ENCODE results near the gene TAAR6. TPM values are rescaled to one million over a fixed set of nuclear protein-coding genes. Genes with fewer than 3 reads are reported as not detected.

TAAR6 gene
- polyA plus RNA-seq, 1 donor from 2014 or later = not detected

DNA sequence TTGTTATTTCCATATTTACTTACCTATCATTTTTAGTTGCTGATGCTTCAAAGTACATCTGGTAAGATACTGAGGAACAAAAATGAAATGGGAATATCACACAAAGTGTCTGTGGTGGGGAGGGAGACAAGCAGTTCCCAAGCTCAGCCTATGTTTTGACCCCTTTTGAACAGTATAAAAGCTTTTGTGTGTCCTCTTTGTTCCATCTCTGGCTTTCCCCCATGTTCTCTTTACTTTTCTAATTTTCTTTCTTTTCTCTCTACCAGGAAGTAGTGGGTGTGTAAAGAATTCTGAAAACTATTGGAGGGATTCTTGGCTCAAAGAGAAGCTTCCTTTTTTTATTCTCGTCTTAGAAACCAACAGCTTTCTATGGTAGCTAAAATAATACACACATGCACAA is 46.6 kb downstream of the TAAR6 start:
- no peaks in the 10 kb centered on the region for H3K27me3 ChIP-seq (ENCODE audit: insufficient read depth, low read depth, low read length)
- no peak overlapping the region for H2AFZ ChIP-seq (ENCODE audit: low read depth, low read length)
- H3K27ac ChIP-seq (ENCODE audit: low read length) = no peak overlapping the region

More for the DNA sequence above, 46.6 kb downstream of the TAAR6 start:
- no peak overlapping the region for H3K4me3 ChIP-seq (ENCODE audit: low read length)
- H3F3A ChIP-seq (ENCODE audit: insufficient read depth, low read length, poor library complexity, severe bottlenecking) = no peaks in the 10 kb centered on the region
- no peaks in the 10 kb centered on the region for H3K79me2 ChIP-seq (replicated peaks; ENCODE audit: insufficient read depth, low read length)
- H3K9ac ChIP-seq (ENCODE audit: low read length) = no peak overlapping the region
- TF ChIP-seq EZH2 (IDR thresholded peaks at IDR 0.05; ENCODE audit: borderline replicate concordance, insufficient read depth, low read length, poor library complexity, severe bottlenecking) (no peak), TAF1 (IDR thresholded peaks at IDR 0.05; ENCODE audit: low read depth) (no peak), REST (IDR thresholded peaks at IDR 0.05; ENCODE audit: borderline replicate concordance) (no peak), RAD21 (conservative IDR thresholded peaks at IDR 0.05) (no peak), SMC3 (conservative IDR thresholded peaks at IDR 0.05; ENCODE audit: poor library complexity) (no peak), EP300 (conservative IDR thresholded peaks at IDR 0.05; ENCODE audit: poor library complexity, severe bottlenecking) (no peak), MXI1 (conservative IDR thresholded peaks at IDR 0.05; ENCODE audit: poor library complexity, severe bottlenecking) (no peak), POLR2AphosphoS5 (IDR thresholded peaks at IDR 0.05) (no peak)
- TF ChIP-seq, protein P1, sequence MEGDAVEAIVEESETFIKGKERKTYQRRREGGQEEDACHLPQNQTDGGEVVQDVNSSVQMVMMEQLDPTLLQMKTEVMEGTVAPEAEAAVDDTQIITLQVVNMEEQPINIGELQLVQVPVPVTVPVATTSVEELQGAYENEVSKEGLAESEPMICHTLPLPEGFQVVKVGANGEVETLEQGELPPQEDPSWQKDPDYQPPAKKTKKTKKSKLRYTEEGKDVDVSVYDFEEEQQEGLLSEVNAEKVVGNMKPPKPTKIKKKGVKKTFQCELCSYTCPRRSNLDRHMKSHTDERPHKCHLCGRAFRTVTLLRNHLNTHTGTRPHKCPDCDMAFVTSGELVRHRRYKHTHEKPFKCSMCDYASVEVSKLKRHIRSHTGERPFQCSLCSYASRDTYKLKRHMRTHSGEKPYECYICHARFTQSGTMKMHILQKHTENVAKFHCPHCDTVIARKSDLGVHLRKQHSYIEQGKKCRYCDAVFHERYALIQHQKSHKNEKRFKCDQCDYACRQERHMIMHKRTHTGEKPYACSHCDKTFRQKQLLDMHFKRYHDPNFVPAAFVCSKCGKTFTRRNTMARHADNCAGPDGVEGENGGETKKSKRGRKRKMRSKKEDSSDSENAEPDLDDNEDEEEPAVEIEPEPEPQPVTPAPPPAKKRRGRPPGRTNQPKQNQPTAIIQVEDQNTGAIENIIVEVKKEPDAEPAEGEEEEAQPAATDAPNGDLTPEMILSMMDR (IDR thresholded peaks at IDR 0.05; ENCODE audit: poor library complexity, severe bottlenecking) = no peak
- no peak overlapping the region for H3K4me2 ChIP-seq (ENCODE audit: low read length)
- H4K20me1 ChIP-seq (ENCODE audit: insufficient read depth) = no peaks in the 10 kb centered on the region
- no peaks in the 10 kb centered on the region for H3K36me3 ChIP-seq (ENCODE audit: insufficient read depth, low read length)
- H3K9me3 ChIP-seq (ENCODE audit: low read length) = no peaks in the 10 kb centered on the region
- H3K9me2 ChIP-seq (ENCODE audit: insufficient read depth, low read length) = no peaks in the 10 kb centered on the region

Small RNA genes lying within 50 kb of the gene (small RNA-seq; reads per million reads assigned to genes)
- 0 reads per million in 3 experiments for gene TAAR7P

Other genes with a start within 250 kb of the TAAR6 start
- gene MOXD1, start 168.8 kb upstream of the TAAR6 start, polyA plus RNA-seq = 14.7 and 16.8 TPM in 2 replicates
- 79.5 and 80.6 TPM in 2 replicates for gene STX7, start 57.2 kb upstream of the TAAR6 start, polyA plus RNA-seq
- gene TAAR9, start 32.0 kb upstream of the TAAR6 start, polyA plus RNA-seq = not detected in 2 replicates
- gene TAAR8, start 17.6 kb upstream of the TAAR6 start, polyA plus RNA-seq = not detected in 2 replicates
- gene TAAR5, start 19.4 kb downstream of the TAAR6 start, polyA plus RNA-seq = not detected in 2 replicates
- gene TAAR2, start 54.0 kb downstream of the TAAR6 start, polyA plus RNA-seq = not detected in 2 replicates
- gene TAAR1, start 88.9 kb downstream of the TAAR6 start, polyA plus RNA-seq = not detected in 2 replicates
- not detected in 2 replicates for gene VNN1, start 143.7 kb downstream of the TAAR6 start, polyA plus RNA-seq
- gene VNN2, start 187.6 kb downstream of the TAAR6 start, polyA plus RNA-seq = not detected in 2 replicates
- gene SLC18B1, start 228.3 kb downstream of the TAAR6 start, polyA plus RNA-seq = 3.5 and 9.0 TPM in 2 replicates
- gene RPS12, start 244.2 kb downstream of the TAAR6 start, polyA plus RNA-seq = 1,598 and 1,627 TPM in 2 replicates

Measured in neural cell (in vitro differentiated cells).